Erythroblast (primary cell): ENCODE data around the gene RAPGEF2.

Source experiments
- GATA1 ChIP-seq: IDR thresholded peaks from 2 replicates; pipeline ENCODE4 v1.6.1; 2011; ENCODE audit warnings: low read depth, mild to moderate bottlenecking, control low read depth, low read length, moderate library complexity
- POLR2A ChIP-seq: IDR thresholded peaks from 2 replicates; pipeline ENCODE4 v1.6.1; 2011; ENCODE audit warnings: mild to moderate bottlenecking, low read length

DNA sequence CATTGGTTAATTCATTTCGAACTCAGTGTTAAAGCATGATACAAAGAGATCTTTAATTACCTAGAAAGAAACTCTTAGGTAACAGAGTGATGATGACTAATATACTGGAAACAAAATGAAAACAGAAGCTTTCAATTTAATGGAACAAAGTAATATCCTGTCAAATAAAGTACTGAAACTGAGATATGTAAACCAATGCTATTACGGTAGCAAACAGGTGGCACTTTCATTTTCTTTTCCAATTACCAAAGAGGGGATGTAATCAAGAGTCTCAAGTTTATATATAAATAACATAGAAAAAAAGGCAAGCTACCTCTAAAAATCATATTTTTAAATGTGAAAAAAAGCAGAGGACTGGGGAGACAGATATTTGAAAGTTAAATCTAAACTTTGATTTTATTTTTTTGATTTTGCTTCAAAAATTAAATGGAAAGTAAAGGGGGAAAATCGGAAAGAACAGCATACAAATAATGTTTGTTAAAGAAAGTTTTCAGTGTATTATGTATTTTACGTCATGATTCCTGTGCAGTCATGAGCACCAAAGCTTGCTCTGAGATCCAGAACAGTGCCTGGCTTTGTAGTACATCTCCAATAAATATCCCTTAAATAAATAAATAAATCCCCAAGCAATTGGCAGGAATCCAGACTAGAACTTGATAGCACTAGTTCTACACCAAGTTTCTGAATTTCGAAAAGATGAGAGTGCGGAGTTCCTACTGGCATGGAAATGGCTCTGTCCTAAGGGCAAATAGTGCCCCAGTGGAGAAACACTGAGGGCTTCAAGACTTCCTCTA lies 25.0 kb upstream of the RAPGEF2 start:
- TF ChIP-seq POLR2A (no peak), GATA1 (no peak)
